NCI-H748 treated with DMSO at 0.1 percent for 48 hours (cell line): Measurements from ENCODE around the gene USP14.

ENCODE experiments used
- DNase-seq: peaks from one replicate; lab custom pipeline; 2025; lab: John Stamatoyannopoulos, UW

The USP14 gene

DNA sequence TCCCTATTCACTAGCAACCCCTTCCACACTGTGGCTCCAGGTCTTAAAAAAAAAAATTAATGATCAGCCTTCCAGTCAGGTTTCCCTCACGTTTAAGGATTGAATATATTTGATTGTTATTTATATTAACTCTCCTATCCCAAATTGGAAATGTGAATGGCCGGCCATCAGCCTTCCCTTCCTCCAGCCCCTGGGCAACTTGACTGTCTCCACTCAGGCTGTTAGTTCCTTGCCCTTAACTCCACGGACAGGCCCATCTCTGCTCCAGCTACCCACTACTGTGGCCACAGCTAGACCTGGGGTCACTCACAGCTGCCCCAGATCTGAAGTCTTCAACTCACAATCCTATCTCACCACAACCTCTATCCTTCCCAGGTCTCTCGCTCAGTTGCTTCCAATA is 69.5 kb downstream of the USP14 start:
- DNase-seq = no peak

DNA sequence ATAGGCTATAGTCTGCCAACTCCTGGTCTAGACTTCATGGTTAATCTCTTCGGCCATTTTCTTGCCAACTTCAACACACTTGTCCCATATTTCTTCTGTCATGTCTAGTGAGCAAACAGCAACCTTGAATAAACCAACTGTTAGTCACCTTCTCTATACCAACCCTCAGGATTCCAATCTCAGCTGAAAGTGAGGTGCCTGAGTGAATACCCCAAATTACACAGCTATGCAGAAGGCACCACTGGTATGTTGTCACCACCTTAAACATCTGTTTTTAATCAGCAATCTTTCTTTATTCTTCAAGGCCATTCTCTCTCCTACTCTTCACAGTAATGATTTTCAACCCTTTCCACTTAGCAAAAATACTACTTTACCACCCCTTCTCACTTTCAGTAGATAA is 70.2 kb downstream of the USP14 start:
- DNase-seq = no peak

DNA sequence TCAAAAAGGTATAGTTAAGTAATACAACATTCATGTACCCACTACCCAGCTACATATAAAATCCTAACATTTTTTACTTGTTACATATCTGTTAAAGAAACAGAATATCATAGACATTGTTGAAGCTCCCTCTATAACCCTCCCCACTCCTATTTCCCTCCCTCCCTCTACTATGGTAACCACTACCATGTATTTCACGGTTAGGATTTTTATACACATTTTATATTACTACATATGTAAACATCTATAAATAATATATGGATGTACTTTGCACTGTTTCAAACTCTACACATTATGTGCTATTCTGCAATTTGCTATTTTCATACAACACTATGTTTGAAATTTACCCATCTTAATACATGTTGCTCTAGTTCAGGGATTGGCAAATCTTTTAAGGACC is 73.2 kb downstream of the USP14 start:
- no peak for DNase-seq

DNA sequence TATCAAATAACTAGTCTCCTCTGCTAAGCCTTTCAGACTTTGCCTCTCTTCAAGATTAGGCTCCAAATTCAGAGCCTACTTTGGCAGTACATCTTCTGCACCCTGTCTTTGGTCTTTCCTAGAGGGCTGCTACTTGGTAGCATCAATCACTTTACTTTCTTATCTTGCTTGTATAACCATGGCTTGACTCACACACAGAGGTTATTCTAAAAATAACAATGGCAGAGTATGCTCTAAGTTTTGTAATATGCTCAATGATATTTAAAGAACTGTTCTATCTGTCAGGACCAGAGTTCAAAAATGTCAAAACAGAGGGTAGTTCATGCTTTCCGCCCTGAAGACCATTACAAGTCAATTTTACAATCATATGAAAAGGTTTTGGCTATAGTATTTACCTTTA is 81.8 kb downstream of the USP14 start:
- DNase-seq = no peak

DNA sequence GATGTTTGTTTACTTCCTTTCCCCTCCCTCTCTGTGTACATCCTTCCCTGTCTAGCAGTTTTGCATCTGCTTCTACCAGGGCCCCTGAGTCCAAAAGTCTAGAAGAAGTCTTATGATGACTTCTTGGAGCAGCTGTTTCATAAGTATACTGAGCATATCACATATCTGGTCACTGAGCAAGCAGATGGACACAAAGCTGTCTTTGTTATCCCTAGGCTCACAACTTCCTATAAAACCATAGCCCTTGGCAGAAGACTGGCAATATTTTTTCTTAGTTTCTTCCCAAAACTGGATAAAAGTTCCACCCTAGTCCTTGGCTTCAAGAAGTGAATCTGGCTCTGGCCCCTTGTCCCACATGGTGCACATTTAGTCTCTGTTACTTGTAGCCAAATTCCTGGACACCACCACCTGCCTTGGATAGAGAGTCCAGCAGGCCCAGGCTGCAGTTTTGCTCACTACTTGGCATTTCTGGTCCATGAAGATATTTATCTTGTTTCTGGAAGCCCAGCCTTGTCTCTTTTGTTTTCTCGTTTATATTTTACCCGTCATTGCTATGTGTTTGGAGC is 87.0 kb downstream of the USP14 start:
- no peak for DNase-seq

DNA sequence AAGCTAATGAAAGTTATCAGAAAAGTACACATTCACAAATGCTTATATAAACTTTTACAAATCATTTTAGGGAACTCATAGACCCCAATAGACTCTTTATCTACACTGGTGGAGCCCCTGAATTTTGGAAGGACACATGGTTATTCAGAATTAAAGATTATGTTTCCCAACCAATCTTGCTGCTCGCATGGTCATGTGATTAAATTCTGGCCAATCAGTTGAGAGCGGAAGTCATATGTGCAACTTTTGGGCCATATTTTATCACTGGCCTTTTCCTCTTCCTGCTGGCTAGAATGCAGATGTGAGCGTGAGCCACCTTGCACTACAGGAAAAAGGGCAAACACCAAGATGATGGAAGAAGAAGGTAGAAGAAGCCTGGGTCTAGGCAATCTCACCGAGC is 89.7 kb downstream of the USP14 start:
- no peak for DNase-seq

DNA sequence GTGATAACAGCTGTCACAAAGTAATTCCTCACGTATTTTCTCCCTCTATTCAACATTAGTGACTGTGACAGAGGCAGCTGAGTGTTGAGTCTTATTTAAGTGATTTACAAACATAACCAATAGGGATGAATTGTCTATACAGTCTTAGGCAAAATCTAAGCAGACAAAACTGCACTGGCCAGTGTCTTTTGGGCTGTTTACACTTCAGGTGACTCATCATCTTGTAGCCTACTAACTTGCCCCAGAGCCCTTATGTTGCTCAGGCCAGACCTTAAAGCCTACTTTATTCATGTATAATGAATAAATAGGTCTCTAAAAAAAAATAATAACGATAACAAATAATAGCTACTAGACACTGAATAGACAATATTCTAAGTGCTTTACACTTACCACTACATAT is 92.3 kb downstream of the USP14 start:
- no peak for DNase-seq

DNA sequence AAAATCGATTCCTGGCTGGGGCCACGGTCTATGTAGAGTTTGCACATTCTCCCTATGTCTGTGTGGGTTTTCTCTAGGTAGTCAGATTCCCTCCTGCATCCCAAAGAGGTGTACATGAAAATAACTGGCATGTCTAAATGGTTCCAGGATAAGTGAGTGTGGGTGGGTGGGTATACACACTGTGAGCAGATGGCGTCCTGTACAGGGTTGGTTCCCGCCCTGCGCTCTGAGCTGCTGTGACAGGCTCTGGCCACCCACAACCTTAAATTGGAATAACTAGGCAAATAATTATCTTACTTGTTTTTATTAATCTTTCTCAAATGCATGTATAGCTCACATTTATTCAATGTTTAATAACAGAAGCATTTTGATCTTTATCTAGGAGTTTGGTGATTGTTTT is 93.2 kb downstream of the USP14 start:
- no peak for DNase-seq

DNA sequence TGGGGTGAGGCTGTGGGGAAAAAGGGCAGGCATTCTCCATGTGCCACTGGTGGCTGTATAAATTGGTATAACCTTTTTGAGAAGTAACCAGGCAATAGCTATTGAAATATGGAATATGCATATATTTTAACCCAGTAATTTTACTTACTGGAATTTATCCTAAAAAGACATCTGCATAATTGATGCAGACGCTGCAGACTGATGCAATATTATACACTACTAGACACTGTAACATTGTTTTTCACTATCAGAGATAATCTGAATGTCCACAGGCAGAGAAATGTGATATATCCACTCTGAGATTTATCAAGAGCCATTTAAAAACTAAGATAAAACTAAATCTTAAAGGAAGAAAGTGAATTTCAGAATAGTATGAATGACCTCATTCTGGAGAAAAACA is 94.8 kb downstream of the USP14 start:
- DNase-seq = no peak

DNA sequence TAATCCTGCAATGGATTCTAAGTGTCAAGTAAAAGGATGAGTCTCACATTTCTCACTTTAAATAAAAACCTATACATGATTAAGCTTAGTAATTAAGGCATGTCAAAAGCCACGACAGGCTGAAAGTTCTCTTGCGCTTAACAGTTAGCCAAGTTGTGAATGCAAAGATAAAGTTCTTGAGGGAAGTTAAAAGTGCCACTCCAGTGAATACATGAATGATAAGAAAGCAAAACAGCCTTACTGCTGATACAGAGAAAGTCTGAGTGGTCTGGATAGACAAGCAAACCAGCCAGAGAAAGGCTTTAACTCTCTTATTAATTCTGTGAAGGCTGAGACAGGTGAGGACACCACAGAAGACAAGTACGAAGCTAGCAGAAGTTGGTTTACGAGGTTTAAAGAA is 96.8 kb downstream of the USP14 start:
- no peak for DNase-seq

DNA sequence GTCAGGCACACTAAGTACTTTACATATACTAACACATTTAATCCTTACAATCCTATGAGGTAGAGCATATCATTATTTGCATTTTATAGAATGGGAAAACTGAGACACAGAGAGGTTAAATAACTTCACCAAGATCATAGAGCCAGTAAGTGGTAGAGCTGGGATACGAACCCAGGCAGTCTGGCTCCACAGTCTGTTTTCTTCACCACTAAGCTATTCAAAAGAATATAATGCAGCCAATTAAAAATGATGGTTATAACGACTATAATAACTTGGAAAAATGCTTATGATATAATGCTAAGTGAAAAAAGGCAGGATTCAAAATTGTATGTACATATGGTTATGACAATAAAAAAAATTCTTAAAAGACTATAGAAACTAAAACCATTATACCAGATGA is 102.2 kb downstream of the USP14 start:
- no peak for DNase-seq

DNA sequence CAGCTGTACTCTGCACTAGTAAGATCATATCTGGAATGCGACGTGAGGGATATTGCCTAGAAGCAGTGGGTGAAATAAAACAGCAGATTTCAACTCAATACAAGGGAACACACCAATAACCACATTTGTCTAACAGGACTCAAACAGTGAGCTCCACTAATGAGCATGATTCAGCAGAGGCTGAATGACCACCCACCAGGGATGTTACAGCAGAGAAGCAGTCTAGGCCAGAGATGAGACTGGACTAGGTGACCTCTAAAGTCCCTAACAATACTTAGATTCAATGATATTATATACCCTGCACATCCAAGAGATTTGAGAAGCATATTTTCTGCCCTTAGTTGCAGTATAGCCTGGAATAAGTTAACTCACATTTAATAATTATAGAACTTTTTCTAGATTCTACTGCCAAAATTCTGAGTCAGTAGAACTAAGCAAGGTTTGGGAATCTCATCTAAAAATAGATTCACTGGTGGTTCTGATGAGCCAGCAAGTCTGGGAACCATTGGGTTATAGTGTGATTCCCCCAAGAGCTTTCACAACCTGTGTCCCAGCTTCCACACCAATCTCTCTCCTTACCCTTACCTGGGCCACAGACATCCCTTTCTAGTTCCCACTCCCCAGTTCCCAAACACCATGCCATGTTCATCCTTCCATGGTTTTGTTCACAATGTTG is 103.2 kb downstream of the USP14 start:
- DNase-seq = no peak
